Measurements from ENCODE around the gene ZFAND2B. TPM values are rescaled to one million over a fixed set of nuclear protein-coding genes. Genes with fewer than 3 reads are reported as not detected.

ZFAND2B gene
- total RNA-seq, 1 experiment from 2014 or later = 31.4 TPM

DNA sequence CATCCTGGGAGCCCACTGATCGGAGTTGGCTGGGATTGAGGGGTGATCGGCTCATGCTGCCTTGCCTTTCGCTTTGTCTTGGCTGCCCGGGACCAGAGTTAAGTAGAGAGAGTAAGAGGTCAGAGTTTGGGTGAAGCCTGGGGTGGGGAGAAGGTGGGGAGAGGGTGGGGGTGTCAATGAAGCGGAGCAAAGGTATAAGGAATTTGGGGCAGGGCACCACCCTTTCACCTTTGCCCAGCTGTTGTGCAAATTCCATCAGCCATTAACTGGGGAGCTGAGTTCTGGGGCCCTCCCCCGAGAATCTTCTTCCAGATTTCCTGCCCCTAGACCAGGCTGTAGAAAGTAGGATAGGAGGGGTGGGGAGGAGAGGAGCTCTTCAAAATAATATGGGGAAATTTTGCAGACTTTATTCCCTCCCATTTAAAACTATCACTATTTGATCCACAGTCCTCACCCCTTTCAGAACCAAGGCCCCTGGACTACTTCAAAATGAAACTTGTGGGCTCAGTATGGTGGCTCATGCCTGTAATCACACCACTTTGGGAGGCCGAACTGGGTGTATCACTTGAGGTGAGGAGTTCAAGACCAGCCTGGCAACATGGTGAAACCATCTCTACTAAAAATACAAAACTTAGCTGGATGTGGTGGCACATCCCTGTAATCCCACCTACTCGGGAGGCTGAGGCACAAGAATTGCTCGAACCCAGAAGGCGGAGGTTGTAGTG, 36.5 kb upstream of the ZFAND2B start, which contains the start of gene SLC23A3:
Gene SLC23A3 (minus strand): TSS at position 100 of the 725 bp plus-strand sequence. CDS start 45 bp downstream, at position 55.
- TF ChIP-seq TCF7L2 (IDR thresholded peaks at IDR 0.05; ENCODE audit: borderline replicate concordance, extremely low read depth, insufficient read depth, insufficient read length) (no peak), EZH2phosphoT487 (IDR thresholded peaks at IDR 0.05; ENCODE audit: borderline replicate concordance) (no peak), SRF (IDR thresholded peaks at IDR 0.05; ENCODE audit: low read depth) (no peak)
- Histone ChIP-seq H2AFZ (ENCODE audit: low read depth, low read length, poor library complexity, severe bottlenecking) (no peak within 1 kb of the TSS), H3K4me1 (ENCODE audit: control insufficient read depth in 1 of 2, insufficient read depth in 2 of 2, low read length in 2 of 2) (no peaks in the 10 kb centered on the region), H3K4me2 (ENCODE audit: low read length) (no peak within 1 kb of the TSS), H3K79me2 (ENCODE audit: insufficient read depth, low read length) (no peaks in the 10 kb centered on the region), H3K27me3 (ENCODE audit: insufficient read depth, low read length) (no peaks in the 10 kb centered on the region), H3K4me3 (replicated peaks in 1 of 2; ENCODE audit: low read depth in 1 of 2, low read length in 2 of 2) (no peak within 1 kb of the TSS), H3K9ac (ENCODE audit: low read length) (no peak within 1 kb of the TSS), H3K36me3 (ENCODE audit: control insufficient read depth in 1 of 2, insufficient read depth in 2 of 2, low read length in 2 of 2) (peaks cover 0 to 7% of the 10 kb centered on the region in 2 experiments; a peak in 2 of 4 replicates), H3K27ac (ENCODE audit: low read depth, low read length) (no peak within 1 kb of the TSS), H4K20me1 (ENCODE audit: insufficient read depth) (no peaks in the 10 kb centered on the region), H3K9me2 (ENCODE audit: insufficient read depth) (no peaks in the 10 kb centered on the region), H3K9me3 (ENCODE audit: control insufficient read depth in 1 of 2, insufficient read depth in 1 of 2, low read depth in 1 of 2, low read length in 2 of 2) (no peaks in the 10 kb centered on the region)
- no peak for DNase-seq (ENCODE audit: low read depth, low spot score)
- no peak for ATAC-seq
- ChIA-PET RAD21 (ENCODE audit: low non-redundant PET in 1 of 2, low total read pairs in 2 of 2, uncharacterized antibody in 2 of 2, unreplicated experiment in 2 of 2) (no interaction called here), CTCF (interaction anchor here (0.9 to 1.7 kb wide), 3 partner anchors 41 to 125 kb away, joined by 4 to 10 read pairs (median 7); partner anchors contain the start of gene ABCB6), POLR2A (no interaction called here)
- intact Hi-C loops (cut with micrococcal nuclease) = loop anchor here (2.0 to 10.0 kb wide), 3 partner anchors 41 to 365 kb away; no protein-coding TSS in a partner anchor
- BruUV-seq (replicated peaks) = no TSS peak

DNA sequence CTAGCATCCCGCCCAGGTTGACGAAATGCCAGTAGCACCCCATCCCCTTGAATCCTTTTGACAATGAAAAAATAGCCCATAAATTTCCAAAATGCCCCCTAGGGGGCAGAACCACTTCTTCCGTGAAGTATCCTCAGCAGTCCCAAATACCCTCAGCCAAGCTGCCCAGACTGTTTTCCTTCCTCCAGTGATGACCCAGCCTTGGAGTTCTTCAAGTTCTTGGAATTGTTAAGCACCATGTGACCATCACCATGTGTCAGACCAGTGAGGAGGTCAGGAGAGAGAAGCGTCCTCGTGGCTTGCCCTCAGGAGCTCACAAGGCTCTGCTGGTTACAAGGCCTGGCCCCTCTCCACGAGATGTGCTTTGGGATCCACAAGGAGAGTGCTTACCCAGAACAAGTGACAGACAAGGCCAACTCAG, 35.3 kb upstream of the ZFAND2B start:
- no peak overlapping the region for H3K4me3 ChIP-seq (replicated peaks in 1 of 2; ENCODE audit: low read depth in 1 of 2, low read length in 2 of 2)
- H3K4me2 ChIP-seq (ENCODE audit: low read length) = no peak overlapping the region
- H3K4me1 ChIP-seq (ENCODE audit: control insufficient read depth in 1 of 2, insufficient read depth in 2 of 2, low read length in 2 of 2) = peaks cover 5 to 8% of the 10 kb centered on the region in 2 experiments
- H3K27me3 ChIP-seq (ENCODE audit: insufficient read depth, low read length) = no peaks in the 10 kb centered on the region
- H3K9me3 ChIP-seq (ENCODE audit: control insufficient read depth in 1 of 2, insufficient read depth in 1 of 2, low read depth in 1 of 2, low read length in 2 of 2) = no peaks in the 10 kb centered on the region
- H3K36me3 ChIP-seq (ENCODE audit: control insufficient read depth in 1 of 2, insufficient read depth in 2 of 2, low read length in 2 of 2) = peaks cover 0 to 7% of the 10 kb centered on the region in 2 experiments; a peak in 2 of 4 replicates
- ChIA-PET CTCF (interaction anchor here (0.8 to 1.7 kb wide), 7 partner anchors 40 to 180 kb away, joined by 3 to 10 read pairs (median 4); partner anchors contain the start of gene ABCB6), POLR2A (no interaction called here), RAD21 (ENCODE audit: low non-redundant PET in 1 of 2, low total read pairs in 2 of 2, uncharacterized antibody in 2 of 2, unreplicated experiment in 2 of 2) (no interaction called here)
- peak; percentile 81 for ATAC-seq
- H2AFZ ChIP-seq (ENCODE audit: low read depth, low read length, poor library complexity, severe bottlenecking) = no peak overlapping the region
- no TSS peak for BruUV-seq (replicated peaks)
- TF ChIP-seq CBX3 (IDR thresholded peaks at IDR 0.05; ENCODE audit: low read depth) = no peak
- TF ChIP-seq, protein P1, sequence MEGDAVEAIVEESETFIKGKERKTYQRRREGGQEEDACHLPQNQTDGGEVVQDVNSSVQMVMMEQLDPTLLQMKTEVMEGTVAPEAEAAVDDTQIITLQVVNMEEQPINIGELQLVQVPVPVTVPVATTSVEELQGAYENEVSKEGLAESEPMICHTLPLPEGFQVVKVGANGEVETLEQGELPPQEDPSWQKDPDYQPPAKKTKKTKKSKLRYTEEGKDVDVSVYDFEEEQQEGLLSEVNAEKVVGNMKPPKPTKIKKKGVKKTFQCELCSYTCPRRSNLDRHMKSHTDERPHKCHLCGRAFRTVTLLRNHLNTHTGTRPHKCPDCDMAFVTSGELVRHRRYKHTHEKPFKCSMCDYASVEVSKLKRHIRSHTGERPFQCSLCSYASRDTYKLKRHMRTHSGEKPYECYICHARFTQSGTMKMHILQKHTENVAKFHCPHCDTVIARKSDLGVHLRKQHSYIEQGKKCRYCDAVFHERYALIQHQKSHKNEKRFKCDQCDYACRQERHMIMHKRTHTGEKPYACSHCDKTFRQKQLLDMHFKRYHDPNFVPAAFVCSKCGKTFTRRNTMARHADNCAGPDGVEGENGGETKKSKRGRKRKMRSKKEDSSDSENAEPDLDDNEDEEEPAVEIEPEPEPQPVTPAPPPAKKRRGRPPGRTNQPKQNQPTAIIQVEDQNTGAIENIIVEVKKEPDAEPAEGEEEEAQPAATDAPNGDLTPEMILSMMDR (IDR thresholded peaks at IDR 0.05 in 2 of 3, conservative IDR thresholded peaks at IDR 0.05 in 1 of 3; ENCODE audit: borderline replicate concordance in 1 of 3, insufficient read depth in 1 of 3, low read depth in 2 of 3, low read length in 2 of 3) = peak in 2 of 3 experiments; percentile 73 to 80; a peak in 4 of 6 replicates
- TF ChIP-seq YY1 (IDR thresholded peaks at IDR 0.05; ENCODE audit: extremely low read depth, insufficient replicate concordance, low read depth, low read length) = no peak
- TF ChIP-seq, protein P2, sequence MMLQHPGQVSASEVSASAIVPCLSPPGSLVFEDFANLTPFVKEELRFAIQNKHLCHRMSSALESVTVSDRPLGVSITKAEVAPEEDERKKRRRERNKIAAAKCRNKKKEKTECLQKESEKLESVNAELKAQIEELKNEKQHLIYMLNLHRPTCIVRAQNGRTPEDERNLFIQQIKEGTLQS (IDR thresholded peaks at IDR 0.05) = no peak
- H4K20me1 ChIP-seq (ENCODE audit: insufficient read depth) = no peaks in the 10 kb centered on the region
- no peaks in the 10 kb centered on the region for H3K9me2 ChIP-seq (ENCODE audit: insufficient read depth)
- H3K9ac ChIP-seq (ENCODE audit: low read length) = no peak overlapping the region
- H3K27ac ChIP-seq (ENCODE audit: low read depth, low read length) = no peak overlapping the region
- peak; percentile 18 for DNase-seq (ENCODE audit: low read depth, low spot score)
- intact Hi-C loops (cut with micrococcal nuclease) = loop anchor here (2.0 to 10.0 kb wide), 3 partner anchors 40 to 364 kb away; no protein-coding TSS in a partner anchor
- H3K79me2 ChIP-seq (ENCODE audit: insufficient read depth, low read length) = peaks cover 7% of the 10 kb centered on the region; the same call in 1 of the 2 replicates
